WTC11 (cell line): ENCODE data around the gene TFB2M. TPM values are rescaled to one million over a fixed set of nuclear protein-coding genes. Genes with fewer than 3 reads are reported as not detected.

ENCODE experiments used
- ATAC-seq: fragments of 200-7000 bp; cut with Tn5 transposase; 2 replicates; pipeline ENCODE4 v1.10.0; 2021; ENCODE audit warnings: mild to moderate bottlenecking, moderate library complexity
- CTCF ChIA-PET: fragments of 300-600 bp; sonication (Branson Sonifier 250); formaldehyde crosslinking; loops from one replicate; lab custom pipeline; 2021; ENCODE audit warnings: antibody characterized with exemption; lab: Charles Lee
- POLR2A ChIA-PET: fragments of 350-600 bp; sonication (Branson Sonifier 250); formaldehyde crosslinking; loops from one replicate; lab custom pipeline; 2021; ENCODE audit warnings: antibody characterized with exemption; lab: Charles Lee
- DNase-seq: peaks from one replicate; pipeline ENCODE4 v3.0.0; 2021; ENCODE audit warnings: low spot score
- H3K27ac Mint-ChIP-seq: 2 replicates; pipeline ENCODE4 v1.8.0; 2021; ENCODE audit warnings: mixed read lengths
- H3K27me3 Mint-ChIP-seq: 2 replicates; pipeline ENCODE4 v1.8.0; 2021; ENCODE audit warnings: low read depth, mild to moderate bottlenecking, moderate library complexity, mixed read lengths
- H3K36me3 Mint-ChIP-seq: 2 replicates; pipeline ENCODE4 v1.8.0; 2021; ENCODE audit warnings: mixed read lengths
- H3K4me1 Mint-ChIP-seq: 2 replicates; pipeline ENCODE4 v1.8.0; 2022; ENCODE audit warnings: mixed read lengths
- H3K4me3 Mint-ChIP-seq: 2 replicates; pipeline ENCODE4 v1.8.0; 2021; ENCODE audit warnings: mild to moderate bottlenecking, moderate library complexity, mixed read lengths
- H3K9me3 Mint-ChIP-seq: 2 replicates; pipeline ENCODE4 v1.8.0; 2021; ENCODE audit warnings: mixed read lengths
- E2F5 ChIP-seq: sonication (generic); formaldehyde crosslinking; IDR thresholded peaks from 2 replicates; pipeline ENCODE4 v1.8.1; 2022; ENCODE audit warnings: mild to moderate bottlenecking, moderate library complexity, missing genetic modification reagents
- FOXJ3 ChIP-seq: sonication (generic); formaldehyde crosslinking; IDR thresholded peaks from 2 replicates; pipeline ENCODE4 v1.9.0; 2021; ENCODE audit warnings: missing genetic modification reagents, mild to moderate bottlenecking, borderline replicate concordance
- FOXP1 ChIP-seq: sonication (generic); formaldehyde crosslinking; IDR thresholded peaks from 2 replicates; pipeline ENCODE4 v1.8.0; 2022; ENCODE audit warnings: missing genetic modification reagents, mild to moderate bottlenecking, moderate library complexity, borderline replicate concordance
- GTF2I ChIP-seq: fragments of 250-450 bp; sonication (Bioruptor Pico); conservative IDR thresholded peaks from 2 replicates; pipeline ENCODE4 v1.4.0; 2021; ENCODE audit warnings: mild to moderate bottlenecking
- IRF2 ChIP-seq: sonication (generic); formaldehyde crosslinking; IDR thresholded peaks from 2 replicates; pipeline ENCODE4 v1.8.0; 2022; ENCODE audit warnings: low read depth, missing genetic modification reagents, borderline replicate concordance
- NR3C1 ChIP-seq: sonication (generic); formaldehyde crosslinking; conservative IDR thresholded peaks from 2 replicates; pipeline ENCODE4 v1.8.1; 2023; ENCODE audit warnings: low read depth, mild to moderate bottlenecking, missing genetic modification reagents
- PRDM15 ChIP-seq: sonication (generic); formaldehyde crosslinking; IDR thresholded peaks from 2 replicates; pipeline ENCODE4 v1.8.0; 2022; ENCODE audit warnings: missing genetic modification reagents
- TCF7 ChIP-seq: sonication (generic); formaldehyde crosslinking; IDR thresholded peaks from 2 replicates; pipeline ENCODE4 v1.8.0; 2022; ENCODE audit warnings: mild to moderate bottlenecking, low read depth, missing genetic modification reagents, moderate library complexity
- ZBTB43 ChIP-seq: sonication (generic); formaldehyde crosslinking; IDR thresholded peaks from 2 replicates; pipeline ENCODE4 v1.8.1; 2023; ENCODE audit warnings: mild to moderate bottlenecking, missing genetic modification reagents
- ZNF138 ChIP-seq: sonication (generic); formaldehyde crosslinking; conservative IDR thresholded peaks from 2 replicates; pipeline ENCODE4 v1.8.1; 2022; ENCODE audit warnings: mild to moderate bottlenecking, moderate library complexity, missing genetic modification reagents
- ZNF317 ChIP-seq: sonication (generic); formaldehyde crosslinking; IDR thresholded peaks from 2 replicates; pipeline ENCODE4 v1.8.1; 2023; ENCODE audit warnings: low read depth, mild to moderate bottlenecking, moderate library complexity, missing genetic modification reagents, borderline replicate concordance
- ZNF532 ChIP-seq: fragments of 250-450 bp; sonication (Bioruptor Pico); IDR thresholded peaks from 2 replicates; pipeline ENCODE4 v1.9.0; 2021; ENCODE audit warnings: mild to moderate bottlenecking, borderline replicate concordance
- total RNA-seq: library from RNA; stranded (reverse); gene quantifications from 3 replicates; pipeline ENCODE4 v1.2.3, GENCODE V29; 2021

The TFB2M gene
- total RNA-seq, 1 experiment from 2014 or later = 16.5 TPM

- TF ChIP-seq ZNF532 (CRISPR knock-in tag) (no peak), ZNF317 (CRISPR knock-in tag) (no peak), FOXJ3 (CRISPR knock-in tag) (no peak), ZBTB43 (CRISPR knock-in tag) (no peak), PRDM15 (CRISPR knock-in tag) (no peak)
Observed at GRCh38 chr1:246599315-246599714, 33.3 kb upstream of the TFB2M start (continued).

GRCh38 chr1:246597971-246598370 lies 31.9 kb upstream of the TFB2M start:
- TF ChIP-seq E2F5 (CRISPR knock-in tag) (no peak), GTF2I (no peak), ZNF138 (CRISPR knock-in tag) (no peak), IRF2 (CRISPR knock-in tag) (no peak), ZNF532 (CRISPR knock-in tag) (no peak), NR3C1 (CRISPR knock-in tag) (no peak), TCF7 (CRISPR knock-in tag) (no peak), FOXP1 (CRISPR knock-in tag) (no peak)
- TF ChIP-seq, all 79 proteins: peak for 0
- Mint-ChIP-seq H3K36me3 (no peaks in the 10 kb centered on the region), H3K9me3 (no peaks in the 10 kb centered on the region), H3K27ac (no peak overlapping the region), H3K4me1 (no peaks in the 10 kb centered on the region), H3K4me3 (no peak overlapping the region), H3K27me3 (no peaks in the 10 kb centered on the region)
- POLR2A ChIA-PET = no interaction called here
- CTCF ChIA-PET = interaction anchor here (0.6 to 1.1 kb wide), 2 partner anchors 11 to 89 kb away, joined by 3 read pairs; no protein-coding TSS in a partner anchor
- DNase-seq = no peak
- ATAC-seq = no peak
